ENCODE results near the gene OPN1SW. TPM values are rescaled to one million over a fixed set of nuclear protein-coding genes. Genes with fewer than 3 reads are reported as not detected.

Gene OPN1SW
- total RNA-seq, 1 donor from 2014 or later, result not detected

DNA sequence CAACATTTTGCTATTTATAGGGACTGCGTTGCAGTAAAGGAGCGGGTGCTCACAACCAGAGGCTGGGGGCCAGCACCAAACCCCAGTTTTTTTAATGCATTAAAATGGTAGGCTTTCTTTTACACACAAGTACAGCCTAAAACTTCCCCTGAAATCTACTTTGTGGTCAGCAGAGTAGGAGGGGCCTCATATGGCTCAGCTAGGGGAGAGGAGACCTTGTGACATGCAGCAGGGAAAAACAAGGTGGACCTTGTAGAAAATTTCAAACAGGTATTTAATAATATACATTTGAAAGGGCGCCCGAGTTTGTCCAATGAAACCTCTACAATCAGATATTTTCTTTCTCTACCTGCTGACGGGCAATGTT lies 17.6 kb upstream of the OPN1SW start:
- DNase-seq (ENCODE audit: low read depth in 2 of 2), result no peak

DNA sequence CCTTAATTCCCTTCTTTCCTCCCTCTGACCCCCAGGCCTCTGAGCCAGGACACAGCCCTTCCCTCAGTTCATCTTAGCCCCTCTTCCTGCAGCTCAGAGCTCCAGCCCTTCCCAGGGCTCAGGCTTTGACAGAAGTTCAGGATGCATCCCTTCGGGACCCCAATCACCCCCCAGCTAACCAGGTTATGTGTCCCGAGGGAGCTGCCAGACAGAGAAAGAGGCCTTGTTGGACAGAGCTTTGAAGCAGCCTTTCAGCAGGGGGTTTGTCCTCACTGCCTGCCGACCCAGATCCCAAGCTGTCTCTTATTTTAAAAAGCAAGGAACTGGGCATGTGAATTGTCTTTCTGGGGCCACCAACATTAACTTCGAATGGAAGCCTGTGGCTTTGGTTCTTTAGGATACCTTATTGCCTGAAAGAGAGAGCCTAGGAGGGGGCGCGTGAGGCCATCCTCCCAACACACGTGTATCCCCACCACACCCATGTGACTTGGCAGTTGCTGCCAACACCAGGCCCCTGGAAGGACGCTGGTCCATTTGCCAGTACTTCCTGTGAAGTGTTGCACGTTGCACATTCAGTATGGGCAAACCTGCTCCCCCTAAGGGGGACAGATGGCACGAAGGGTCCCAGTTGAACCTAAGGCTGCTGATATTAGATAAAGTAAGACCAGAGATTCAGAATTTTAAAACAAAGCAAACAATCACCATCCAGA lies 17.0 kb upstream of the OPN1SW start:
- peak in 1 of 2 donors; percentile 13 for DNase-seq (ENCODE audit: low read depth in 2 of 2)

DNA sequence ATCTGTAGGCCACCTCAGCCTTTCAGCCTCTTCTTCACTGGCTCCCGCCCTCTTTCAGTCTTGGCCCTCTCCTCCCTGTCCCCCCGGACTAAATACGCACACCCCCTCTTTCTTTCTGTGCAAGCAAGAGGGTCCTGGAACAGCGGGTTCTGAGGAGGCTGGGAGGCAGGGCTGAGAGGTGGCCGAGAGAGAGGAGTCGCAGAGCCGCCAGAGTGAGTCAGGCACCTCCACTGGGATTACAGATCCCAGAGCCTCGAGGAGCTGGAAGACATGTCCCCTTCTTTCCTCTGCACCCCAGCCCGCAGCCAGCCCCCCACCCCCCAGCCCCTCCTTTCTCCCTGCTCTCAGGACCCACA lies 16.4 kb upstream of the OPN1SW start:
- DNase-seq (ENCODE audit: low read depth in 2 of 2), result no peak

DNA sequence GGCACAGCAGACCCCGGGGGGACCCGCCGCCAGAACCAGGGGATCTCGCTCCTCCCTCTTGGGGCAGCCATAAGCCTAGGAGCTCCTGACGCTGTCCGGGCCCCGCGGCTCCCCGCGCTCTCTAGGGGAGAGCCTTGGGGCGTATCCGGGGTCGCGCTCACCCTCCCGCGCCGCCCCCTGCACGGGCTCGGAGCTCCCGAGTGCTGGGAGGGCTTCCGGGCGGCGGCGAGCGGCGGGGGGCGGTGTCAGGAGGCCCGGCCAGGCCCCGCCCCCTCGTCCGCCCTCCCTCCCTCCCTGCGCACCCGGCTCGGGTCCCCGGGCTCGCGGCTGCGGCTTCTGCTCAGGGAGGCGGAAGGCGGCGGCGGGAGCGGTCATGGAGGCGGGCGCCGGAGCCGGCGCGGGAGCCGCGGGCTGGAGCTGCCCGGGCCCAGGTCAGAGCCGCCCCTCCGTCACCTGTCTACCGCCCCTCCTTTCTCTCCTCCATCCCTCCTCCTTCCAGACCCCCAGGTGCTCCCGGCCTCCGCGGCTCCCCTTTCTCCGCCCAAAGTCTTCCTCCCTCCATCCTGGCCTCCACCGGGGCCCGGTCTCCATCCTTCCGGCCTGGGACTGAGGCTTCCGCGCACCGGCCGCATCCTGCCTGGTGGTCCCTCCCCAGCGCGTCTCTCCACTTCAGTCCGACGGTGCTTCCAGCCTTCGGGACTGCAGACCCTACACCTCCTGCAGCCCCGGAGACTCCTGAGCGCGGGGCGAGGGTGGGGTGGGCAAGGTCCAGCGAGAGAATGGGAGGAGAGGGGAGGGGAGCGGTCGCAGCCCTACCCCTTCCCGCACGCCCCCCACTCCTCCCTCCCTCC lies 15.8 kb upstream of the OPN1SW start, which contains the start of gene CCDC136:
Gene CCDC136 (plus strand): TSS at position 848 of the 851 bp plus-strand sequence. CDS start 444 bp downstream, outside the sequence.
- DNase-seq (ENCODE audit: low read depth in 2 of 2), result peak; percentile 26 to 35

DNA sequence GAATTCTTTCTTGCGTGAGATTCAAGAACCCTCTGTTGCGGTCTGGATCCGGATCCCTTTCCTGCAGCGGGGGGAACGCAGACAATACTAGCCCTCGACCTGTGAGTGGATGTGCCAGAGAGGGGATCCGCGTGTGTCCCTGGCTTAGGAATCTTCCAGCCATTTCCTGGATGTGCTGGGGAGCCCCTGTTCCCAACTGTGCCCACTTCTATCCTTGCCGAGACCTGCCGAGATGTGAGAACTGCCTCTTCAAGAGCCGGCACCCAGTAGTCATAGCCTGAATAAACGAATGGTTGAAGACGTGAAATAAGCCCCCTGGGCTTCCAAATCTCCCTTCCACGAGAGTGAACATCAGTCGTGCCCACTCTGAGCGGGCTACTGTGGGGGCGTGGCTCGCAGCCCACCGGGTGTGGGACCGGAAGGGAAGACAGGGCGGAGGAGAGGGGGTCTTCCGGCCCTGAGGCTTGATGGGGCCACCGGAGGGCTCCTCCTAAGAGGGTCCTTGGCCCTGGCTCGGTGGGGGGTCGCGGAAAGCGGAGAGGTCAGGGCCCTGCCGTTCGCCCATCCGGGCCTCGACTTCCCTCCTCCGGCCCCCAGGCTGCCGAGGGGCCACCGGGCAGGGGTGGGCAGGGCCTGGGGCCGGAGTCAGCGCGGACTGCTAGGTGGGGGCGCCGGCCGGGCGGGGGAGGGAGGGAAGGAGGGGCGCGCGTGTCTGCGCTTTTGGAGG lies 14.9 kb upstream of the OPN1SW start:
- no peak for DNase-seq (ENCODE audit: low read depth in 2 of 2)

DNA sequence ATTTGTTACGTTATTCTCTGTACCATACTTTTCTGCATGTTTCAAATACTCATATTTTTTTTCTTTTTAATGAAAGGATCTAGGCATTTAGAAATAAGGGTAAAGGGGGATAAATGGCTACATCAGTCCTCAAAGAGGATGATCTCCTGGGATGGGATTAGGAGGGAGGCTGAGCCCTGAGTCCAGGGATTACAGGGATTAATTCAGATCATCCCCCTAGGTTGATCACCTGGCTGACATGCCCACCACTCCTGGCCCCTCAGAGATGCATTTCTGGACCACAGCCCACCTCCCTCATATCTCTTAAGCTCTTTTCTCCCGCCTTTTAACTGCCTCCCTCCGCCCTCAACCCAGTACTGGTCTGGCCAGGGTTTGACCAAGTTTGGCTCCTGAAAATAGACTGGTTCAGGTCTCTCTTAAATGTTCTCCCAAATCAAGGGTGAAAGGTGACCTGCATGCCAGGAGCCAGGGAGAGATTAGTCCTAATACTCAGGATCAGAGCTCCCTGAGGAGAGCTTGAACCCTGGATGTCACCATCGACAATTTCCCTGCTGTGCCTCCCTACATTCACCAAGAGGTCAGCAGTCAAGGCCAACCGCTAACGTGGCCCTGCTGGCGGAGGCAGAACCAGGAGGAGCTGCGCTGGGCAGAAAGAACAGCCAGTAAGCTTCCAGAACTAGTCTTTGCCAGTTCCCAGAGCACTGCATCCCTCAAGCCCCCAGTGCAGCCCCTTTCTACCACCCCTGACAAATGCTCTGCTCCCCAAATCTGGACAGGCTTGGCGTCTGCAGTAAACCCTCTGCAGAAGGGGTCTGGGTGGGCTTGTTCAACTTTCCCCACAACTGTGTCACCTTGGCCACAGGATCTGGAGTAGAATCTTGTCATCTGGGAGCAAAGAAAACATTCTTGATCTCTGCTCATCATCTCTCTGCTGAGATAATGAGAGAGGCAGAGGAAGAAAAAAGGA lies 13.1 kb upstream of the OPN1SW start:
- no peak for DNase-seq (ENCODE audit: low read depth in 2 of 2)

DNA sequence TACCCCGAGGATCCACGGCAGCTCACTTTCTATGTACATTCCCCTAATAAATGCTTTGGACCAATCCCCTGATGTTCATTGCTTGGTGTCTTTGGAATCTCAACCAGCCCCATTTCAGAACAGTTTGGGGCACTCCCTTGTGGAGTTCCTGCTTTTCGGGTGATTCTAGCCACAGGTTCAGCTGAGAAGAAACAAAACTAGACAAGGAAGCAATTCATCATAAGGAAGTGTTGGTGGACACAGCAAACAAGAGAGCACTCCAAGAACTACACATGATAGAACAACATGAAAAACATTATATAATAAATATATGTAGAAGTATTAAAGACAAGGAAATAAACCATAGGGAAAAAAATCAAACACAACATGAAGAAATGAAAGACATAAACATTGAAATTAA lies 10.1 kb upstream of the OPN1SW start:
- no peak for DNase-seq (ENCODE audit: low read depth in 2 of 2)

DNA sequence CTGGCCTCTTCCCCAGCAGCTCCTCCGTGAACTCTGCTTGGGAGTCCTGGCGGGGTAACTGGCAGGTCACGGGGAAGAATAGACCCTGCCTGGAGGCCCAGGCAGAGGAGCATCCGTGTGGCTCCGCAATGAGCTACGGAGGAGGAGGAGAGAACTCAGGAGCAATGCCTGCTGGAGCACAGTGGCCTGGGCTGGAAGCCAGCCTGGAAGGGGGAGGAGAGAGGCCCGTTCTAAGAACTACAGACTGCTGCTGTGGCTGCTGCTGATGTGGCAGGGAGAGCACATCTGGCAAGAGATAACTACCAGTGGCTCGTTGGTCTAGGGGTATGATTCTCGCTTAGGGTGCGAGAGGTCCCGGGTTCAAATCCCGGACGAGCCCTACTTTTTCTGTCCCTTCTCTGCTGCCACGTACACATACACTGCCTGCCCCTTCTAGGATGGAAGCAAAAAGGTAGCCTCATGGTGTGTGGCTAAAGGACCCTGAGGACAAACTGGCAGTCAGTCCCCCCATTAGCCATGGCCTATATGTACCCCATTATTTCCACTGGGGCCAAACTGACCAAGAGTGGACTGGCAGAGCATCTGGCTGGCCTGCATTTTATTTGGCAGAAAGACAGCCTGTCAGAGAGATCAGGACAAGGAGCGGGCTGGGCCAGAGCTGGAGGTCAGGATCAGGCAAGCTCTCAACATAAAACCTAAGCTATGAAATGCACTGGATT lies 7.7 kb upstream of the OPN1SW start:
- peak; percentile 26 to 30 for DNase-seq (ENCODE audit: low read depth in 2 of 2)

DNA sequence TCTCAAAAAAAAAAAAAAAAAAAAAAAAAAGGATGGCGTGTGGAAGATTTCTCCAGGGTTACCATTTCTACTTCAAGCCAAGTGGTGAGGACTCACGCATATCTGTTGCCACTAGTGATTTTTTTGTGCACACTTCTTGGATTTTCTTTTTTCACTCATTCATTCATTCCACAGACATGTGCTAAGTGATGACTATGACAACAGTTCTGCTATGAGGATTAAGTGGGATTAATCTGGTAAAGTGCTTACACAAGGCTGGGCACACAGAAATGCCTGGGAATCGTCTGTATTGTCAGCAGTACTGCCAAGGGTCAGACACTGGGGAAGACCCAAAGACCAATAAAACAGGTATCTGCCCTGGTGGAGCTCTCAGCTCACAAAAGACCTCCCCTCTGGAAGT lies 6.3 kb upstream of the OPN1SW start:
- DNase-seq (ENCODE audit: low read depth in 2 of 2), result no peak

DNA sequence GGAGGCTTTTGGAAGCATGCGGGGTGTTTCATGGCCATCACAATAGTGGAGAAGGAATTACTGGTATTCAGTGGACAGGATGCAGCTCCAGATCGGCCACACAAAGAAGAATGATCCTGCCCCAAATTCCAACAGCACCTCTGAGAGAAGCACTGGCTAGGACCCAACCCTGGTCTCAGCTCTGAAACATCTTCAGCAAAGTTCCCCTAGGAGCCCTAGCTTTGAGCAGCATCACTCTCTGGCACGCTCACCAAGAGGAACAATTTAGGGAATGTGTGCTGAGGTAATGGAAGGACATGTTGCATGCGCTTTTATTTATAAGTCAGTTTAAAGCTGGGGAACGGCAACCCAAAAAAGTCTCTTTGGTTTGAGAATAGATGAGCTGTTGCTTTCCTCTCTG lies 5.5 kb upstream of the OPN1SW start:
- DNase-seq (ENCODE audit: low read depth in 2 of 2), result no peak

DNA sequence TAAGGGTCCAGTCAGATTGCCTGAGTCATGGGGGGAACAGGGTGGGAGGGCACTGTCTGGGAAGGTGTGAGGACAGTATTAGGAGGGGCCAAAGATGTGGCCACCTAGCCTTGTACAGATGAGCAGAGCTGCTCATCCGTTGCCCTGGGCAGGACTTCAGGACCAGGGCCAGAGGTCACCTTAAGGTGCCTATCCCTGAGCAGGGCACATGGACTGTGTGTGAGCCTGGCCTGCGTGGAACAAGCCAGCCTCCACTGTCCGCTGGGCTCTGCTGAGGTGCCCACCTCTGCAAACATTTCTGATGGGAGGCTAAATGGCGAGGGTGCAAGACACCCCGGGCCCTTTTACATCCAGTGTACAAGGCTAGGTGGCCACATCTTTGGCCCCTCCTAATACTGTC lies 3.4 kb upstream of the OPN1SW start:
- no peak for DNase-seq (ENCODE audit: low read depth in 2 of 2)

DNA sequence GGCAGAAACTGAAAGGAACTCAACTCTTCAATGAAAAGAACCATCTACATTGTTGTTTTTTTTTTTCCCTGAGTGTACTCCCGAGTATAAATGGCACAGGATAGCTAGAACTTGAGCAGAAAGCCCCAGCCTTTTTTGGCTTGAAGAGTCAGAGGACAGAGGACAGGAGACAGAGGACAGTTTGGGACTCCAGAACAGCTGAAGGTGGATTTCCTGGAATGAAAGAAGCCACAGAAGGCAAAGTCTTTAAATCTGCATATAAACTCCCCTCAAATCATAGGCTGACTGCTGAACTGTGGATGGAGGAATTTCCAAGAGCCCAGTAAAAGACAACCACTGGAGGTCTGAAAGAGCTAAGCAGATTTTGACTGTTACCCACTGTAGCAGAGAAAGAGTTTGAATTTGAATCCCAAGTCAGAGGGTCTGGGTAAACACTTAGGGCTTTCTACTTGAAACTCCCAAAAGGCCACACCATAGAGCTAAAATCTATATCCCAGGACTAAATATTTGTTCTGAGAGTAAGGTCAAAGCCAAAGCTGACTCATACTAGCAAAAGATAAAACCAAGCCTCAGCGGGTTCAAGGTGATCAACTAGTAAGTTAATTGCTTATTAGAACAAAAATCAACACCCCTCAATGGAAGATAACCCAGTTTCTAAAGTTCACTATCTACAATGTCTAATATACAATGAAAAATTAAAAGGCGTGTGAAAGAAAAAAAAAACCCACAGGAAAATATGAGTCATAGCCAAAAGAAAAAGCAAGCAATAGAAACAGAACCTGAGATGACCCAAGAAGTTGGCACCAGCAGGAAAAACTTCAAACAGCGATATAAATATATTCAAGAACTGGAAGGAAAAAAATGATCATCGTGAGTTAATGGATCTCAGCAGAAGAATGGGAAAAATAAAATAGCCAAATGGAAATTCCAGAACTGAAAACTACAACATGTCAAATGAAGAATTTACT lies 1.8 kb upstream of the OPN1SW start:
- DNase-seq (ENCODE audit: low read depth in 2 of 2), result peak in 1 of 2 donors; percentile 35

DNA sequence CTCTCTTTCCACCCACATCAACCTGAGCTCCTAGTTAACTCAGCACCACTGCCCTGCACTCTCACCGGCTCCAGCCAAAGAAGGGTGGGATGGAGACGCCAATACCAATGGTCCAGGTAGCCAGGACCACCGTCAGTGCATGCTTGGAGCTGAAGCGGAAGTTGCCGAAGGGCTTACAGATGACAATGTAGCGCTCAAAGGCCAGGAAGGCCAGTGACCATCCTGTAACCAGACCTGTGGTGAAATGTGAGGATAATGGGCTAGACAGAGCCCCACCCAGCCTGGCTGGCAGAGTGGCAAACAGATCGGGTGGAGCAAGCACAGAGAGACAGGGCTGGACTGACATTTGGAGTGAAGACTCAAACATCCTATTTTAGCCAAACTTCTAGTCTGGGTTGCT lies 673 bp downstream of the OPN1SW start:
- no peak for DNase-seq (ENCODE audit: low read depth in 2 of 2)

DNA sequence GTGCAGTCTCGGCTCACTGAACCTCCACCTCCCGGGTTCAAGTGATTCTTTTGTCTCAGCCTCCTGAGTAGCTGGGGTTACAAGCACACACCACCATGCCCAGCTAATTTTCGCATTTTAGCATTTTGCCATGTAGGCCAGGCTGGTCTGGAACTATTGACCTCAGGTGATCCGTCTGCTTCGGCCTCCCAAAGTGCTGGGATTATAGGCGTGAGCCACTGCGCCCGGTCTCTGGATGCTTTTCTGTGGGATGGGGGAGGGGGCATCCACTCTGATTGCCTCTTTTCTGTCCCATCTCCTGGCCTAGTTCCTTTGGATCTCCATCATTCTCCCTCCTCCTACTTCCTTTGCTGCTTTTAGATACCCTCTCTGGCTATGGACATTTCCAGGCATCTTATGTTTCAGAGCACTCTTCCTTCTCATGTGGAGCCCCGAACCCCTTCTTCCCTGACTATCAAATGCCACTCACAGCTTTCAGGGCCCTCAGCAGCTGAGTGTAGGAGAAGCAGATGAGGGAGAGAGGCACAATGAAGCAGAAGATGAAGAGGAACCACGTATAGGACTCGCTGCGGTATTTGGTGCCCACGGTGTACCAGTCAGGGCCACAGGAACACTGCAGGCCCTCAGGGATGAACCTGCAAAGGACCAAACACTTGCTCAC lies 1.4 kb downstream of the OPN1SW start:
- DNase-seq (ENCODE audit: low read depth in 2 of 2), result no peak

DNA sequence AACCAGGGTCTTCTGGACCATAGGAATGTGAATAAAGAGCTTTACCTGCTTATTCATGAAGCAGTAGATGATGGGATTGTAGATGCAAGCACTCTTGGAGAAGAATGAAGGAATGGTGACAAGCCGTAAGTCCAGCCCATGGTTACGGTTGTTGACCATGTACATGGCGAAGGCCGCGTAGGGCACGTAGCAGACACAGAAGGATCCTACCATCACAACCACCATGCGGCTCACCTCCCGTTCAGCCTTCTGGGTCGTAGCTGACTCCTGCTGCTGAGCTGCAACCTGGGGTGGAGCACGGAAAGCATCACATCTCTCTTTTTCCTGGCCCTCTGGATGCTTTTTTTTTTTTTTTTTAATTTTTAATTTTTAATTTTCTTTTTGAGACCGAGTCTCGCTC lies 2.0 kb downstream of the OPN1SW start:
- DNase-seq (ENCODE audit: low read depth in 2 of 2), result no peak

DNA sequence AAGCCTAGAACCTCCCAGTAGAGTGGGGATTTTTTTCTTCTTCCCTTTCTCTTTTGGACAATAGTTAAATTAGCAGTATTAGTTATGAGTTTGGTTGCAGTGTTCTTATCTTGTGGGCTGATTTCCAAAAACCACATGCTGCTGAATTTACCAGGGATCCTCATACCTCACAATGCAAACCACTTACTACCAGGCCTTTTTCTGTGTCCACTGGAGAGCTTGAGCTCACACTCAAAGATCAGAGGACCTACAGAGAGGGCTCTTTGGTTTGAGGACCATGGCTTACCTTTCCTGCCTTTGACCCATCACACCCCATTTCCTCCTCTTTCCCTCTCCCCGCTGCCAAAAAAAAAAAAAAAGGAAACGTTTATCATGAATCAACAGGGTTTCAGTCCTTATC lies 5.4 kb downstream of the OPN1SW start:
- peak in 1 of 2 donors; percentile 31 for DNase-seq (ENCODE audit: low read depth in 2 of 2)

DNA sequence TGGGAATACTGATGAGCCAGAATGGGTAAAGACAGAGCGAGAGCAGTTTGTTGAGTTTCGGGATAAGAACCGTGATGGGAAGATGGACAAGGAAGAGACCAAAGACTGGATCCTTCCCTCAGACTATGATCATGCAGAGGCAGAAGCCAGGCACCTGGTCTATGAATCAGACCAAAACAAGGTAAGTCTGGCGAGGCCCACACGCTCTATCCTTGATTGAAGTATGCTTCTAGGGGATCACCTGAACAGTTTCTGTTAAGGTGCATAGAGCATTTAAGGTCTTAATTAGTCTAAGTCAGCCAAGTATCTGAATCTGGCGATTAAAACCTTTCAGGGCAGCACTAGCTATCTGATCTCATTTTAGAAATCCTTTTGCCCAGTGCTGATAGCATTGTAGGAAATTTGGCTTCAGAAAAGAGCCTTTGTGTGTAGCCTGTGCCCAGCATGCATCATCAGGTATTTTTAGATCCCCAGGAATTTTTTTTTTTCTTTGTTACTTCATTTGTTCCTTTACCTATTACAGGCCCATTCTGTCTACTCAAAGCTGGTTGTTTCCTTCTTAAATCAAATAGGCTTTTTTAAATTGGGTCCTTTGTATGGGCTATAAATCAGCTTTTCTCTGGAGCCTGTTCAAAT lies 8.0 kb downstream of the OPN1SW start:
- DNase-seq (ENCODE audit: low read depth in 2 of 2), result no peak

DNA sequence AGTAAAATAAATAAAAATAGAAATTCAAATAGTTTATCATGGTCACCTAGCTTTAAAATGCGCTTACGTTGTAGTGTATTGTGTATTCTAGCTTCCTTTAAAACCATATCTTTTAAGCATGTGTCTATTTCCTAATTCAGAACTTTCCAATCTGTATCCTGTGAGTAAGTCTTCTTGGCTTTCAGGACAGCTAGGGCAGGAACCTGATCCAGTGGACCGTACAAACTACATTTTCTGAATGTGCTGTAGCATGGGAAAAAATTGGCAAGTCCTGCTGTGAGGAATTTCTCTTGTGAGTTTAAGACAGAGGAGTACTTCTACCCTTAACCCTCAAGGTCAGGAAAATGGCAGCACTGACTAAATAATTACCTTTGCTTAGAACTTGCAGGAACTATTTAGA lies 12.1 kb downstream of the OPN1SW start:
- no peak for DNase-seq (ENCODE audit: low read depth in 2 of 2)
